Right hindlimb (tissue), 1 donor: ENCODE results near the gene SCD5.
"Not testable (repeated sequence)": the region's sequence is repeated elsewhere in the genome, so short reads cannot be mapped to it uniquely, and the experiment has no call there.

Source experiments
- DNase-seq: peaks from one replicate; pipeline ENCODE4 v3.0.0-alpha.2; 2018

The SCD5 gene

GRCh38 chr4:82798168-82799005, at the start of gene SCD5:
SCD5 (minus strand) TSS chr4:82798796; CDS start chr4:82798537, 259 bp downstream.
- peak; percentile 92 for DNase-seq

- no peak for DNase-seq
Measured at GRCh38 chr4:82842593-82842992, 44.0 kb upstream of the SCD5 start.

GRCh38 chr4:82839624-82840023, 41.0 kb upstream of the SCD5 start:
- DNase-seq: no peak

- DNase-seq: no peak
Measured at GRCh38 chr4:82833696-82834313, 35.2 kb upstream of the SCD5 start.

GRCh38 chr4:82833060-82833459, 34.5 kb upstream of the SCD5 start:
- not testable (repeated sequence) for DNase-seq

- no peak for DNase-seq
Measured at GRCh38 chr4:82825425-82825824, 26.8 kb upstream of the SCD5 start.

GRCh38 chr4:82823062-82823461, 24.5 kb upstream of the SCD5 start:
- no peak for DNase-seq

- DNase-seq: no peak
Measured at GRCh38 chr4:82820689-82821088, 22.1 kb upstream of the SCD5 start.

GRCh38 chr4:82818664-82819662, 20.4 kb upstream of the SCD5 start:
- no peak for DNase-seq

GRCh38 chr4:82816874-82817273, 18.3 kb upstream of the SCD5 start:
- not testable (repeated sequence) for DNase-seq

GRCh38 chr4:82814034-82814433, 15.4 kb upstream of the SCD5 start:
- DNase-seq: no peak

GRCh38 chr4:82811838-82812341, 13.3 kb upstream of the SCD5 start:
- DNase-seq: no peak

- no peak for DNase-seq
Measured at GRCh38 chr4:82811392-82811791, 12.8 kb upstream of the SCD5 start.

- no peak for DNase-seq
Measured at GRCh38 chr4:82810176-82810575, 11.6 kb upstream of the SCD5 start.

- DNase-seq: no peak
Measured at GRCh38 chr4:82809619-82810018, 11.0 kb upstream of the SCD5 start.

GRCh38 chr4:82803746-82804145, 5.2 kb upstream of the SCD5 start:
- DNase-seq: no peak

- no peak for DNase-seq
Measured at GRCh38 chr4:82802911-82803310, 4.3 kb upstream of the SCD5 start.

GRCh38 chr4:82801910-82802521, 3.4 kb upstream of the SCD5 start:
- DNase-seq: no peak

GRCh38 chr4:82799006-82799881, 648 bp upstream of the SCD5 start:
- peak; percentile 38 for DNase-seq

- peak; percentile 47 for DNase-seq
Measured at GRCh38 chr4:82797405-82798111, 1.0 kb downstream of the SCD5 start.

GRCh38 chr4:82797040-82797404, 1.6 kb downstream of the SCD5 start:
- no peak for DNase-seq
